Subcutaneous adipose tissue (tissue), 4 donors: ENCODE data around the gene CCNA1. TPM values are rescaled to one million over a fixed set of nuclear protein-coding genes. Genes with fewer than 3 reads are reported as not detected.

ENCODE experiments used
- CTCF ChIP-seq: fragments of 450-650 bp; IDR thresholded peaks from one replicate; pipeline ENCODE4 v1.5.1; 2016; ENCODE audit warnings: low read depth, mild to moderate bottlenecking, control low read depth, antibody characterized with exemption, moderate library complexity
- total RNA-seq, 4 donors: library from RNA; depleted of rRNA; stranded (reverse); fragments of >200 nt; gene quantifications; one replicate each; pipeline ENCODE4 v1.1.0, GENCODE V29; 2016

CCNA1 gene
- total RNA-seq, 4 donors from 2014 or later, result 0.22 to 1.2 (median 0.38) TPM; not detected in 1

GRCh38 chr13:36431204-36432105, 840 bp upstream of the CCNA1 start:
- TF ChIP-seq CTCF, result no peak

GRCh38 chr13:36436811-36437210, 4.5 kb downstream of the CCNA1 start:
- no peak for TF ChIP-seq CTCF

- TF ChIP-seq CTCF, result no peak
These were observed 6.5 kb downstream of the CCNA1 start for GRCh38 chr13:36438594-36439483.

GRCh38 chr13:36445278-36445677, 13.0 kb downstream of the CCNA1 start:
- TF ChIP-seq CTCF, result no peak

GRCh38 chr13:36445891-36446351, 13.6 kb downstream of the CCNA1 start:
- TF ChIP-seq CTCF, result no peak

GRCh38 chr13:36447501-36447900, 15.2 kb downstream of the CCNA1 start:
- TF ChIP-seq CTCF, result no peak

GRCh38 chr13:36450534-36450933, 18.2 kb downstream of the CCNA1 start:
- no peak for TF ChIP-seq CTCF
